GM19043 (cell line): ENCODE data around the gene FAM168A.

Experiments used
- ATAC-seq: cut with Tn5 transposase; IDR thresholded peaks from one replicate; pipeline ENCODE4 v1.9.1; 2021; ENCODE audit warnings: low read depth; ENCODE audit not compliant: unreplicated experiment

The FAM168A gene

GRCh38 chr11:73563539-73564200 is 34.2 kb downstream of the FAM168A start:
- no peak for ATAC-seq

GRCh38 chr11:73559743-73560142 is 38.2 kb downstream of the FAM168A start:
- no peak for ATAC-seq

- no peak for ATAC-seq
These were observed 40.9 kb downstream of the FAM168A start for GRCh38 chr11:73556966-73557365.

- no peak for ATAC-seq
These were observed 42.3 kb downstream of the FAM168A start for GRCh38 chr11:73555615-73556014.

GRCh38 chr11:73554671-73555320 is 43.1 kb downstream of the FAM168A start:
- no peak for ATAC-seq

GRCh38 chr11:73553266-73553665 is 44.6 kb downstream of the FAM168A start:
- ATAC-seq, result no peak

GRCh38 chr11:73551677-73552076 is 46.2 kb downstream of the FAM168A start:
- no peak for ATAC-seq

GRCh38 chr11:73549376-73549775 is 48.5 kb downstream of the FAM168A start:
- ATAC-seq, result no peak

- ATAC-seq, result no peak
These were observed 50.0 kb downstream of the FAM168A start for GRCh38 chr11:73547706-73548595.

- ATAC-seq, result no peak
These were observed 55.7 kb downstream of the FAM168A start for GRCh38 chr11:73542175-73542574.

GRCh38 chr11:73539506-73540084 is 58.3 kb downstream of the FAM168A start:
- ATAC-seq, result no peak

- ATAC-seq, result no peak
These were observed 59.5 kb downstream of the FAM168A start for GRCh38 chr11:73538381-73538872.

- ATAC-seq, result no peak
These were observed 59.9 kb downstream of the FAM168A start for GRCh38 chr11:73537969-73538368.

- ATAC-seq, result no peak
These were observed 61.0 kb downstream of the FAM168A start for GRCh38 chr11:73536961-73537360.

GRCh38 chr11:73532310-73532709 is 65.6 kb downstream of the FAM168A start:
- no peak for ATAC-seq

- ATAC-seq, result no peak
These were observed 66.5 kb downstream of the FAM168A start for GRCh38 chr11:73531386-73531785.

- ATAC-seq, result no peak
These were observed 67.8 kb downstream of the FAM168A start for GRCh38 chr11:73530109-73530508.

GRCh38 chr11:73529204-73529530 is 68.7 kb downstream of the FAM168A start:
- ATAC-seq, result no peak

- ATAC-seq, result no peak
These were observed 69.3 kb downstream of the FAM168A start for GRCh38 chr11:73528483-73529203.

GRCh38 chr11:73528013-73528412 is 69.9 kb downstream of the FAM168A start:
- ATAC-seq, result no peak
